Endodermal cell (in vitro differentiated cells): ENCODE data around the gene S100G. TPM values are rescaled to one million over a fixed set of nuclear protein-coding genes. Genes with fewer than 3 reads are reported as not detected.
A peak's percentile ranks its signal among the peaks of the same experiment; 100 is the strongest.

Source experiments
- DNase-seq: peaks from one replicate; pipeline ENCODE4 v3.0.0-alpha.2; 2017
- H3K27ac ChIP-seq: 2 replicates; pipeline ENCODE4 v1.5.1; 2013; ENCODE audit warnings: mild to moderate bottlenecking, low read depth, low read length, moderate library complexity
- H3K27me3 ChIP-seq: 2 replicates; pipeline ENCODE4 v1.6.1; 2013; ENCODE audit warnings: mild to moderate bottlenecking, low read length, moderate library complexity; ENCODE audit not compliant: insufficient read depth, control insufficient read depth, poor library complexity, severe bottlenecking
- H3K36me3 ChIP-seq: 2 replicates; pipeline ENCODE4 v1.7.0; 2013; ENCODE audit warnings: mild to moderate bottlenecking, low read length, moderate library complexity; ENCODE audit not compliant: control insufficient read depth, insufficient read depth
- H3K4me1 ChIP-seq: one replicate; pipeline ENCODE4 v1.7.0; 2013; ENCODE audit warnings: low read length; ENCODE audit not compliant: control insufficient read depth, insufficient read depth
- H3K4me3 ChIP-seq: 2 replicates; pipeline ENCODE4 v1.5.1; 2013; ENCODE audit warnings: mild to moderate bottlenecking, low read length, moderate library complexity
- H3K9ac ChIP-seq: 2 replicates; pipeline ENCODE4 v1.6.1; 2013; ENCODE audit warnings: mild to moderate bottlenecking, low read length, moderate library complexity; ENCODE audit not compliant: poor library complexity, severe bottlenecking; ENCODE audit errors: extremely low read depth
- H3K9me3 ChIP-seq: 2 replicates; pipeline ENCODE4 v1.6.1; 2013; ENCODE audit warnings: mild to moderate bottlenecking, low read length, moderate library complexity; ENCODE audit not compliant: control insufficient read depth
- H3K27ac Mint-ChIP-seq: 2 replicates; pipeline ENCODE4 v1.8.0; 2020; ENCODE audit warnings: mixed read lengths
- H3K27me3 Mint-ChIP-seq: 2 replicates; pipeline ENCODE4 v1.8.0; 2021; ENCODE audit warnings: mild to moderate bottlenecking, mixed read lengths; ENCODE audit not compliant: insufficient read depth
- H3K36me3 Mint-ChIP-seq: 2 replicates; pipeline ENCODE4 v1.8.0; 2020; ENCODE audit warnings: low read depth, mixed read lengths
- H3K4me1 Mint-ChIP-seq: 2 replicates; pipeline ENCODE4 v1.8.0; 2020; ENCODE audit warnings: mixed read lengths
- H3K4me3 Mint-ChIP-seq: 2 replicates; pipeline ENCODE4 v1.8.0; 2020; ENCODE audit warnings: mild to moderate bottlenecking, moderate library complexity, mixed read lengths
- H3K9me3 Mint-ChIP-seq: 2 replicates; pipeline ENCODE4 v1.8.0; 2020; ENCODE audit warnings: mild to moderate bottlenecking, mixed read lengths
- WGBS, 2 experiments: methylation state at CpG; one replicate each; pipeline versions ENCODE4 v1.1.5 to v1.1.7; 2013; ENCODE audit warnings: missing lambda C conversion rate in 2 of 2, mixed read lengths in 1 of 2; ENCODE audit not compliant: insufficient coverage in 1 of 2, insufficient read length in 1 of 2; 5-methylcytosine and 5-hydroxymethylcytosine counted together
- total RNA-seq, 2 donors: library from RNA; stranded (reverse); fragmentation: NEBNext Ultra II Directional in 1 of 2; extraction: Animal tissue kit (Norgen Biotek cat#: 25700) in 1 of 2; gene quantifications; 2 replicates in 1 of 2; 3 replicates in 1 of 2; pipeline ENCODE4 v1.2.1, GENCODE V29; 2021
- TF ChIP-seq, protein P1 (sequence below): fragments of 200-600 bp; sonication (generic); conservative IDR thresholded peaks from 2 replicates; pipeline ENCODE4 v1.5.0; 2021; ENCODE audit warnings: antibody characterized with exemption, mild to moderate bottlenecking

S100G gene
- total RNA-seq, 2 donors from 2014 or later: not detected

DNA sequence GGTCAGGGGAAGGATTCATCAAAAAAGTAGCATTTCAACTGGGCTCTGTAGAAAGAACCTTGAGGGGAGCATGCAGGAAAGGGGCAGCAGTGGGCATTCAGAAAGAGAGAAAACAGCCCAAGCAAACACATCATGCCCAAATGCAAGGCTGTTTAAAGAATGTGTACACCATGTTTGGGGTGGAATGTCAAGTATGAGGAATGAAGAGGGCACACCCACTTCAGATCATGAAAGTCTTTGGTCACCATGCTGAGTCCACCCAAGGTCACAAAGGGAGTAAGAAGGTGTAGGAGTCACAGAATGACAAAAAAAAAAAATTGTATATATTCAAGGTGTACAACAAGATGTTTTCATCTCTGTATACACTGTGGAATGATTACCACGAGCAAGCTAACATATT, 9.4 kb downstream of the S100G start:
- Mint-ChIP-seq H3K4me1 (peaks cover 20% of the 10 kb centered on the region), H3K36me3 (peaks cover 66% of the 10 kb centered on the region), H3K4me3 (no peak overlapping the region), H3K9me3 (no peaks in the 10 kb centered on the region), H3K27ac (peak overlapping the region; percentile 11), H3K27me3 (no peaks in the 10 kb centered on the region)
- peaks cover 20% of the 10 kb centered on the region for H3K36me3 ChIP-seq
- H3K27ac ChIP-seq: no peak overlapping the region
- H3K4me3 ChIP-seq: no peak overlapping the region
- no peak for DNase-seq
- no peak overlapping the region for H3K9ac ChIP-seq
- H3K27me3 ChIP-seq: no peaks in the 10 kb centered on the region
- H3K9me3 ChIP-seq: no peaks in the 10 kb centered on the region
- 100% methylated on average over 1 of the region's 1 CpG; no CpG with 5 or more reads in 1 of the 2 experiments for WGBS, 2 experiments
- no peaks in the 10 kb centered on the region for H3K4me1 ChIP-seq
- TF ChIP-seq, protein P1, sequence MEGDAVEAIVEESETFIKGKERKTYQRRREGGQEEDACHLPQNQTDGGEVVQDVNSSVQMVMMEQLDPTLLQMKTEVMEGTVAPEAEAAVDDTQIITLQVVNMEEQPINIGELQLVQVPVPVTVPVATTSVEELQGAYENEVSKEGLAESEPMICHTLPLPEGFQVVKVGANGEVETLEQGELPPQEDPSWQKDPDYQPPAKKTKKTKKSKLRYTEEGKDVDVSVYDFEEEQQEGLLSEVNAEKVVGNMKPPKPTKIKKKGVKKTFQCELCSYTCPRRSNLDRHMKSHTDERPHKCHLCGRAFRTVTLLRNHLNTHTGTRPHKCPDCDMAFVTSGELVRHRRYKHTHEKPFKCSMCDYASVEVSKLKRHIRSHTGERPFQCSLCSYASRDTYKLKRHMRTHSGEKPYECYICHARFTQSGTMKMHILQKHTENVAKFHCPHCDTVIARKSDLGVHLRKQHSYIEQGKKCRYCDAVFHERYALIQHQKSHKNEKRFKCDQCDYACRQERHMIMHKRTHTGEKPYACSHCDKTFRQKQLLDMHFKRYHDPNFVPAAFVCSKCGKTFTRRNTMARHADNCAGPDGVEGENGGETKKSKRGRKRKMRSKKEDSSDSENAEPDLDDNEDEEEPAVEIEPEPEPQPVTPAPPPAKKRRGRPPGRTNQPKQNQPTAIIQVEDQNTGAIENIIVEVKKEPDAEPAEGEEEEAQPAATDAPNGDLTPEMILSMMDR: no peak

DNA sequence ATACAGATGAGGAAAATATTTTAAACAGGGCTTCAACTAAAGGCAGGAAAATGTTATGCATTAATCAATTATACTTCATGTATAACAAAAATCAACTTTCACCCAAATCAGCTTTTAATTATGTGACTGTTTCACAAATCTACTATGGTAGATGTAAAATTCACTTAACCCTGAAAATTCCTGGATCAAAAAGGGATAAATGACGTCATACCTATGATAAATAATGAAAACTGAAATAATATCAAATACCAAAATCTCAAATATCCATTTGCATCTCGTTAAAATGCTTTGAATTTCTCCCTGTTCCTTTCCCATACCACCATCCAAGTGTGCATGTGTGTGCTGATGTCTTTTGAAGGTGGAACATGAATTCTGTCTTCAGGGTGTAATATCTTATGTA, 11.5 kb downstream of the S100G start:
- H3K9ac ChIP-seq: no peak overlapping the region
- H3K4me1 ChIP-seq: no peaks in the 10 kb centered on the region
- no CpG with 5 or more reads among the region's 2 CpGs for WGBS, 2 experiments
- no peak for DNase-seq
- Mint-ChIP-seq H3K4me1 (peaks cover 14% of the 10 kb centered on the region), H3K27ac (no peak overlapping the region), H3K36me3 (peaks cover 74% of the 10 kb centered on the region), H3K4me3 (no peak overlapping the region), H3K9me3 (no peaks in the 10 kb centered on the region), H3K27me3 (no peaks in the 10 kb centered on the region)
- no peak overlapping the region for H3K27ac ChIP-seq
- TF ChIP-seq, protein P1: no peak
- no peaks in the 10 kb centered on the region for H3K9me3 ChIP-seq
- H3K4me3 ChIP-seq: no peak overlapping the region
- H3K27me3 ChIP-seq: no peaks in the 10 kb centered on the region
- H3K36me3 ChIP-seq: peaks cover 35% of the 10 kb centered on the region

DNA sequence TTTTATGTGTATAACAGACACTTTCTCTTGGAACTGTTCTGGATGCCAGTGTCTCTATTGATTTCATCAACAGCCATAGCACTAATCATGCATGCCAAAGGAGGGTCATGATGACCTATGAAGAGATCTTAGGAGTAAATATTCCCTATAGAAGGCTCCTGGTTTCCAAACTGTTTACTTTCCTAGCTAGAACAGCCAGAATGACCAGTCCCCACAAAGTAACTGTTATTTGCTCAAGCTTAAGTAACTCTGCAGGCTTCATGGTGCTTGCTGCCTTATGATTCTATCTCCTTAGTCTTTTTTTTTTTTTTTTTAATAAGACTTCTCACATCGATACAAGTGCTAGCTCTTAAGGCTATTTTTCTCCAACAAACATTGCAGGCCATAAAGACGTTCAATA, 12.4 kb downstream of the S100G start:
- WGBS, 2 experiments: 78% methylated on average over 1 of the region's 2 CpGs; no CpG with 5 or more reads in 1 of the 2 experiments
- no peak overlapping the region for H3K27ac ChIP-seq
- Mint-ChIP-seq H3K4me3 (no peak overlapping the region), H3K27ac (no peak overlapping the region), H3K4me1 (peaks cover 16% of the 10 kb centered on the region), H3K9me3 (no peaks in the 10 kb centered on the region), H3K27me3 (no peaks in the 10 kb centered on the region), H3K36me3 (peaks cover 73% of the 10 kb centered on the region)
- no peaks in the 10 kb centered on the region for H3K4me1 ChIP-seq
- no peaks in the 10 kb centered on the region for H3K9me3 ChIP-seq
- H3K4me3 ChIP-seq: no peak overlapping the region
- TF ChIP-seq, protein P1: no peak
- H3K9ac ChIP-seq: no peak overlapping the region
- no peak for DNase-seq
- peaks cover 34% of the 10 kb centered on the region for H3K36me3 ChIP-seq
- H3K27me3 ChIP-seq: no peaks in the 10 kb centered on the region
